CD4-positive, alpha-beta T cell (primary cell): ENCODE measurements around the gene WWOX. TPM values are rescaled to one million over a fixed set of nuclear protein-coding genes. Genes with fewer than 3 reads are reported as not detected.

Experiments used
- ATAC-seq: fragments of 200-7000 bp; cut with Tn5 transposase; one replicate; pipeline ENCODE4 v1.10.0; 2022; ENCODE audit warnings: mild to moderate bottlenecking; ENCODE audit not compliant: poor library complexity
- CTCF ChIA-PET: fragments of 350-600 bp; sonication (Branson Sonifier 250); formaldehyde crosslinking; loops from one replicate; lab custom pipeline; 2021; ENCODE audit warnings: antibody characterized with exemption, inconsistent platforms; lab: Charles Lee
- POLR2A ChIA-PET: fragments of 350-600 bp; sonication (Branson Sonifier 250); formaldehyde crosslinking; loops from one replicate; lab custom pipeline; 2021; ENCODE audit warnings: antibody characterized with exemption, inconsistent platforms; lab: Charles Lee
- DNase-seq, 14 experiments: peaks; one replicate each; pipeline ENCODE4 v3.0.0-alpha.2; 2013 to 2020; ENCODE audit warnings: mixed read lengths in 2 of 14
- H3K27ac ChIP-seq, 2 donors: one replicate each; pipeline versions ENCODE4 v1.5.1 to v1.7.0; 2013; ENCODE audit warnings: low read length in 2 of 2, low read depth in 1 of 2, mild to moderate bottlenecking in 1 of 2
- H3K27me3 ChIP-seq, 2 experiments: 1 replicate in 1 of 2; 2 replicates in 1 of 2; pipeline versions ENCODE4 v1.6.1 to v1.7.0; 2013; ENCODE audit warnings: low read length in 2 of 2, control low read depth in 1 of 2, mild to moderate bottlenecking in 1 of 2, moderate library complexity in 1 of 2; ENCODE audit not compliant: insufficient read depth in 2 of 2, control insufficient read depth in 1 of 2
- H3K36me3 ChIP-seq: one replicate; pipeline ENCODE4 v1.6.1; 2013; ENCODE audit warnings: low read length, control low read depth; ENCODE audit not compliant: insufficient read depth
- H3K4me1 ChIP-seq: one replicate; pipeline ENCODE4 v1.6.1; 2013; ENCODE audit warnings: low read length, control low read depth; ENCODE audit not compliant: insufficient read depth
- H3K4me3 ChIP-seq: one replicate; pipeline ENCODE4 v1.5.1; 2013; ENCODE audit warnings: mild to moderate bottlenecking, low read length, moderate library complexity
- H3K9me3 ChIP-seq, 2 experiments: 1 replicate in 1 of 2; 2 replicates in 1 of 2; pipeline versions ENCODE4 v1.6.1 to v1.7.0; 2013; ENCODE audit warnings: low read length in 2 of 2, mild to moderate bottlenecking in 2 of 2, control low read depth in 1 of 2, moderate library complexity in 1 of 2; ENCODE audit not compliant: control insufficient read depth in 1 of 2, insufficient read depth in 1 of 2
- H3K27ac Mint-ChIP-seq: one replicate; pipeline ENCODE4 v1.8.0; 2020; ENCODE audit warnings: mixed read lengths
- H3K27me3 Mint-ChIP-seq: one replicate; pipeline ENCODE4 v1.8.0; 2021; ENCODE audit warnings: mixed read lengths
- H3K36me3 Mint-ChIP-seq: one replicate; pipeline ENCODE4 v1.8.0; 2021; ENCODE audit warnings: low read depth, mixed read lengths
- H3K4me1 Mint-ChIP-seq: one replicate; pipeline ENCODE4 v1.8.0; 2021; ENCODE audit warnings: low read depth, mixed read lengths
- H3K4me3 Mint-ChIP-seq: one replicate; pipeline ENCODE4 v1.8.0; 2020; ENCODE audit warnings: mild to moderate bottlenecking, mixed read lengths
- H3K9me3 Mint-ChIP-seq: one replicate; pipeline ENCODE4 v1.8.0; 2020; ENCODE audit warnings: mixed read lengths
- intact Hi-C, 2 experiments: fragments of 100-400 bp; cut with DNase I in 1 of 2; cut with micrococcal nuclease in 1 of 2; formaldehyde crosslinking; loops; one replicate each; pipeline versions ENCODE4 v1.15.1 to v1.9.0; 2023 to 2025; cut with DNase I, micrococcal nuclease
- total RNA-seq, 174 experiments: library from RNA in 2 of 174; stranded (reverse) in 2 of 174; gene quantifications; one replicate each; pipeline ENCODE4 v1.2.3 and lab custom pipeline; 2021 to 2026
- TF ChIP-seq, protein P1 (sequence below): fragments of 200-600 bp; IDR thresholded peaks from one replicate; pipeline ENCODE4 v1.8.0; 2022; ENCODE audit warnings: antibody characterized with exemption, mild to moderate bottlenecking

Gene WWOX
- total RNA-seq, 2 experiments from 2014 or later, result 19.3 to 21.7 TPM

DNA sequence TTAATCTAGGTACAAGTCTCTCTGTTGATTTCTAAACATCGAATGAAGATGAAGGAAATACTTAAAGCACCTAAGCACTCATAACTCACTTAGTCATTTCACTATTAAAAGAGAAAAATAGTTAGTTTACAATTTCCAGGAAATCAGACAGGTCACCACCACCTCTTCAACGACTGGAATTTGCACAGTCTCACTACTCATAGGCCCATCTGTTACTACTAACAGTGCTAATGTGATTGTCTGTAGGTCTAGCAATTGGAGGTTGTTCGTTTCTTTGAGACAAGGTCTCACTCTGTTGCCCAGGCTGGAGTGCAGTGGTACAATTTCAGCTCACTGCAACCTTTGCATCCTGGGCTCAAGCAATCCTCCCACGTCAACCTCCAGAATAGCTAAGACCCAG lies 1056.5 kb downstream of the WWOX start:
- no peaks in the 10 kb centered on the region for H3K9me3 ChIP-seq
- H3K4me3 Mint-ChIP-seq, result no peak overlapping the region
- H3K27ac ChIP-seq, result no peak overlapping the region
- ChIA-PET POLR2A (no interaction called here), CTCF (no interaction called here)
- intact Hi-C loops, result no loop called here
- H3K4me1 ChIP-seq, result no peaks in the 10 kb centered on the region
- H3K27me3 ChIP-seq, result no peaks in the 10 kb centered on the region
- no peaks in the 10 kb centered on the region for H3K36me3 Mint-ChIP-seq
- DNase-seq (no peak), ATAC-seq (no peak)
- no peak overlapping the region for H3K4me3 ChIP-seq
- TF ChIP-seq, protein P1, sequence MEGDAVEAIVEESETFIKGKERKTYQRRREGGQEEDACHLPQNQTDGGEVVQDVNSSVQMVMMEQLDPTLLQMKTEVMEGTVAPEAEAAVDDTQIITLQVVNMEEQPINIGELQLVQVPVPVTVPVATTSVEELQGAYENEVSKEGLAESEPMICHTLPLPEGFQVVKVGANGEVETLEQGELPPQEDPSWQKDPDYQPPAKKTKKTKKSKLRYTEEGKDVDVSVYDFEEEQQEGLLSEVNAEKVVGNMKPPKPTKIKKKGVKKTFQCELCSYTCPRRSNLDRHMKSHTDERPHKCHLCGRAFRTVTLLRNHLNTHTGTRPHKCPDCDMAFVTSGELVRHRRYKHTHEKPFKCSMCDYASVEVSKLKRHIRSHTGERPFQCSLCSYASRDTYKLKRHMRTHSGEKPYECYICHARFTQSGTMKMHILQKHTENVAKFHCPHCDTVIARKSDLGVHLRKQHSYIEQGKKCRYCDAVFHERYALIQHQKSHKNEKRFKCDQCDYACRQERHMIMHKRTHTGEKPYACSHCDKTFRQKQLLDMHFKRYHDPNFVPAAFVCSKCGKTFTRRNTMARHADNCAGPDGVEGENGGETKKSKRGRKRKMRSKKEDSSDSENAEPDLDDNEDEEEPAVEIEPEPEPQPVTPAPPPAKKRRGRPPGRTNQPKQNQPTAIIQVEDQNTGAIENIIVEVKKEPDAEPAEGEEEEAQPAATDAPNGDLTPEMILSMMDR, result no peak
- H3K36me3 ChIP-seq, result no peaks in the 10 kb centered on the region
- H3K9me3 Mint-ChIP-seq, result no peaks in the 10 kb centered on the region
- H3K27ac Mint-ChIP-seq, result no peak overlapping the region
- H3K27me3 Mint-ChIP-seq, result no peaks in the 10 kb centered on the region
- peaks cover 11% of the 10 kb centered on the region for H3K4me1 Mint-ChIP-seq

DNA sequence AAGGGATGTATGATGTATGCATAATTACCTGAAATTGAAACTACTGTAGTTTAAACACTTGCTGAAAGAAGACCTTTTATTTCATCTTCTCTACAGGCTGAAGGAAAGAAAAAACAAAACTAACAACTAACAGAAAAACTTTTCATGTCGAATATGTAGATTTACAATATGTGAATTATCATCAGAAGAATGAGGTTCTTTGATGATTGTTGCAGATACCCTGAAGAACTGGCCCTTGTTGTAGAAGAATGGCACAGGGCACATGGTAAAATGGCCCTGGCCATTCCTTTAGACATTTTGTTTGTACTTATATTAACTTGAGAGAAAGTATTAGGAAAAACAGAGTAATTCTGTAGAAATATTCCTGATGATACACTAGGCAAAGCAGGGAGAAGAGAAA lies 1057.3 kb downstream of the WWOX start:
- Mint-ChIP-seq H3K27me3 (no peaks in the 10 kb centered on the region), H3K27ac (no peak overlapping the region), H3K4me1 (peaks cover 11% of the 10 kb centered on the region), H3K4me3 (no peak overlapping the region), H3K9me3 (no peaks in the 10 kb centered on the region), H3K36me3 (no peaks in the 10 kb centered on the region)
- CTCF ChIA-PET, result no interaction called here
- H3K9me3 ChIP-seq, result no peaks in the 10 kb centered on the region
- ATAC-seq, result no peak
- H3K27me3 ChIP-seq, result no peaks in the 10 kb centered on the region
- no peaks in the 10 kb centered on the region for H3K36me3 ChIP-seq
- intact Hi-C loops, result no loop called here
- TF ChIP-seq, protein P1, result no peak
- DNase-seq, result no peak
- no peaks in the 10 kb centered on the region for H3K4me1 ChIP-seq
- H3K4me3 ChIP-seq, result no peak overlapping the region
- POLR2A ChIA-PET, result no interaction called here
- no peak overlapping the region for H3K27ac ChIP-seq

DNA sequence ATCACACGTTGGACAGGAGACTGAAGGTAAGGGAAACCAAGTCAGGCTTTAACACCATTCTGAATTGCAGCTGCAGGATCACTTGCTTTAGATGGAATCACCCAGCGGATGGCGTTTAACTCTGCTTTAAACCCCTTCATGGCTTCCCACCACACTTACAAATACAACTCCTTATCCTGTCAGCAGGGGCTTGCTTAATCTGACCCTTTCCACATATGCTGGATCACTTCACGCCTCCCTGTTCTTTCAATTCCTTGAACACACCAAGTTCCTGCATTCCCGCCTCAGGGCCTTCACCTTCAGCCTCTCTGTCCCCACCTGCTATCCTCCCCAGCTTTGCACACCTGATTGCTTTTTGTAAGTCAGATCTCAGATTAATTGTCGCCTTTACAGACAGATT lies 1058.9 kb downstream of the WWOX start:
- peaks cover 3% of the 10 kb centered on the region for H3K4me1 ChIP-seq
- no peak overlapping the region for H3K27ac Mint-ChIP-seq
- no peak overlapping the region for H3K4me3 ChIP-seq
- no peak overlapping the region for H3K4me3 Mint-ChIP-seq
- H3K36me3 Mint-ChIP-seq, result no peaks in the 10 kb centered on the region
- H3K27me3 Mint-ChIP-seq, result no peaks in the 10 kb centered on the region
- TF ChIP-seq, protein P1, result no peak
- H3K27ac ChIP-seq, result no peak overlapping the region
- ChIA-PET CTCF (no interaction called here), POLR2A (no interaction called here)
- peaks cover 16% of the 10 kb centered on the region for H3K4me1 Mint-ChIP-seq
- H3K9me3 ChIP-seq, result no peaks in the 10 kb centered on the region
- no peaks in the 10 kb centered on the region for H3K36me3 ChIP-seq
- ATAC-seq (no peak), DNase-seq (no peak)
- intact Hi-C loops, result no loop called here
- no peaks in the 10 kb centered on the region for H3K9me3 Mint-ChIP-seq
- H3K27me3 ChIP-seq, result no peaks in the 10 kb centered on the region
